HepG2 (cell line): ENCODE results near the gene SPRED3. TPM values are rescaled to one million over a fixed set of nuclear protein-coding genes. Genes with fewer than 3 reads are reported as not detected.
A peak's percentile ranks its signal among the peaks of the same experiment; 100 is the strongest.
"Not testable (repeated sequence)": the region's sequence is repeated elsewhere in the genome, so short reads cannot be mapped to it uniquely, and the experiment has no call there.

Source experiments
- ATAC-seq: fragments of 200-7000 bp; cut with Tn5 transposase; 3 replicates; pipeline ENCODE4 v1.9.1; 2020; ENCODE audit warnings: mild to moderate bottlenecking, moderate library complexity
- BruUV-seq: library from RNA; stranded (reverse); fragments of 400-500 nt; replicated peaks from 2 replicates; lab custom pipeline; 2021; lab: Mats Ljungman, UMichigan
- CTCF ChIA-PET: fragments of 300-600 bp; formaldehyde crosslinking; extraction: SDS; loops from one replicate; lab custom pipeline; 2021; ENCODE audit warnings: low total read pairs, inconsistent platforms, low intra/inter-chr PET ratio; lab: Yijun Ruan, JAX
- POLR2A ChIA-PET: fragments of 350-600 bp; sonication (Branson Sonifier 250); formaldehyde crosslinking; loops from one replicate; lab custom pipeline; 2020; ENCODE audit warnings: antibody characterized with exemption, inconsistent platforms; lab: Yijun Ruan, JAX
- DNase-seq: peaks from one replicate; pipeline ENCODE4 v3.0.0-alpha.2; 2015; ENCODE audit warnings: low spot score
- FAIRE-seq: peaks from 3 replicates; lab custom pipeline; 2011; peaks lifted over from hg19 to GRCh38; lab: Jason Lieb, UNC
- H2AFZ ChIP-seq: one replicate; pipeline ENCODE4 v1.6.1; 2011; ENCODE audit warnings: low read length, inconsistent platforms
- H3K27ac ChIP-seq: fragments of 300-600 bp; 3 replicates; pipeline ENCODE4 v1.8.0; 2011; ENCODE audit warnings: mixed run types, mild to moderate bottlenecking, mixed read lengths, low read length, inconsistent platforms; ENCODE audit not compliant: insufficient read depth; ENCODE audit errors: extremely low read length
- H3K27me3 ChIP-seq, 2 experiments: fragments of 200-600 bp in 1 of 2; 2 replicates in 1 of 2; 3 replicates in 1 of 2; pipeline versions ENCODE4 v1.6.0 to v1.8.0; 2011; ENCODE audit warnings: low read length in 2 of 2, mild to moderate bottlenecking in 2 of 2, moderate library complexity in 2 of 2, inconsistent platforms in 1 of 2; ENCODE audit not compliant: insufficient read depth in 2 of 2, control insufficient read depth in 1 of 2
- H3K36me3 ChIP-seq, 2 experiments: fragments of 200-600 bp in 1 of 2; replicated peaks in 1 of 2; 2 replicates in 1 of 2; 3 replicates in 1 of 2; pipeline versions ENCODE4 v1.5.1 to v1.8.0; 2011; ENCODE audit warnings: low read length in 2 of 2, inconsistent platforms in 1 of 2; ENCODE audit not compliant: insufficient read depth in 2 of 2, control insufficient read depth in 1 of 2
- H3K4me1 ChIP-seq: 2 replicates; pipeline ENCODE4 v1.5.1; 2012; ENCODE audit warnings: low read length, inconsistent platforms; ENCODE audit not compliant: insufficient read depth
- H3K4me2 ChIP-seq: 2 replicates; pipeline ENCODE4 v1.6.0; 2011; ENCODE audit warnings: low read depth, low read length, inconsistent platforms
- H3K4me3 ChIP-seq, 3 experiments: fragments of 200-600 bp in 1 of 3; sonication (generic), shearing (Covaris generic) in 1 of 3; replicated peaks in 1 of 3; 2 replicates each; pipeline ENCODE4 v1.5.1; 2011 to 2016; ENCODE audit warnings: low read length in 3 of 3, inconsistent platforms in 2 of 3, low read depth in 2 of 3, mild to moderate bottlenecking in 2 of 3, control low read depth in 1 of 3, mixed read lengths in 1 of 3; ENCODE audit not compliant: insufficient read depth in 1 of 3
- H3K79me2 ChIP-seq: one replicate; pipeline ENCODE4 v1.6.1; 2011; ENCODE audit warnings: low read length, inconsistent platforms; ENCODE audit not compliant: insufficient read depth
- H3K9ac ChIP-seq: 2 replicates; pipeline ENCODE4 v1.6.0; 2011; ENCODE audit warnings: mild to moderate bottlenecking, low read depth, low read length, inconsistent platforms; ENCODE audit not compliant: insufficient read depth
- H3K9me3 ChIP-seq: 2 replicates; pipeline ENCODE4 v1.5.1; 2012; ENCODE audit warnings: mild to moderate bottlenecking, low read length
- H4K20me1 ChIP-seq: 2 replicates; pipeline ENCODE4 v1.6.0; 2011; ENCODE audit warnings: inconsistent platforms, mild to moderate bottlenecking, low read length, moderate library complexity; ENCODE audit not compliant: insufficient read depth
- AHDC1 ChIP-seq: sonication (generic); formaldehyde crosslinking; IDR thresholded peaks from 2 replicates; pipeline ENCODE4 v1.5.1; 2020; ENCODE audit warnings: mild to moderate bottlenecking, missing genetic modification reagents, borderline replicate concordance
- IKZF4 ChIP-seq: sonication (generic); formaldehyde crosslinking; IDR thresholded peaks from 2 replicates; pipeline ENCODE4 v1.5.1; 2020; ENCODE audit warnings: borderline replicate concordance, mild to moderate bottlenecking, low read depth, missing genetic modification reagents; ENCODE audit errors: not compliant biosample characterization
- NFE2L2 ChIP-seq: fragments of 150-350 bp; IDR thresholded peaks from 2 replicates; pipeline ENCODE4 v1.6.1; 2014; ENCODE audit warnings: low read length
- NR2F6 ChIP-seq, 2 experiments: IDR thresholded peaks; 2 replicates each; pipeline ENCODE4 v1.6.1; 2016; ENCODE audit warnings: antibody characterized with exemption in 1 of 2, mild to moderate bottlenecking in 1 of 2
- PHF20 ChIP-seq: sonication (generic); formaldehyde crosslinking; IDR thresholded peaks from 2 replicates; pipeline ENCODE4 v1.5.0; 2020; ENCODE audit warnings: mild to moderate bottlenecking, missing genetic modification reagents
- TFDP2 ChIP-seq: sonication (generic); formaldehyde crosslinking; IDR thresholded peaks from 2 replicates; pipeline ENCODE4 v1.4.0; 2020; ENCODE audit warnings: missing genetic modification reagents
- ZNF326 ChIP-seq: sonication (generic); formaldehyde crosslinking; IDR thresholded peaks from 2 replicates; pipeline ENCODE4 v1.4.0; 2020; ENCODE audit warnings: missing genetic modification reagents, borderline replicate concordance
- ZNF414 ChIP-seq: sonication (generic); formaldehyde crosslinking; IDR thresholded peaks from 2 replicates; pipeline ENCODE4 v1.5.0; 2020; ENCODE audit warnings: missing genetic modification reagents
- ZNF7 ChIP-seq: IDR thresholded peaks from 2 replicates; pipeline ENCODE4 v1.6.1; 2016; ENCODE audit warnings: missing biosample characterization, missing genetic modification reagents
- WGBS: methylation state at CpG from one replicate; pipeline ENCODE4 v1.1.6; 2017; ENCODE audit warnings: low lambda C conversion rate; 5-methylcytosine and 5-hydroxymethylcytosine counted together
- in situ Hi-C: cut with HindIII; loops from 2 replicates; pipeline ENCODE4 v1.10.0; 2017; ENCODE audit warnings: low pct_unique_long_range_greater_than_20kb; ENCODE audit not compliant: extremely low pct_ligation_motif_present
- intact Hi-C: fragments of 100-400 bp; cut with micrococcal nuclease; formaldehyde crosslinking; loops from one replicate; pipeline ENCODE4 v1.10.0; 2022; ENCODE audit not compliant: unreplicated experiment
- polyA plus RNA-seq, 8 experiments: library from polyadenylated mRNA; depleted of rRNA in 3 of 8; stranded (reverse) in 7 of 8; unstranded in 1 of 8; fragments of >200 nt; fragmentation: Illumina TruSeq in 4 of 8; extraction: Trizol in 4 of 8; gene quantifications; 2 replicates each; pipeline versions ENCODE4 v1.2.1 to v1.2.3, GENCODE V29; 2011 to 2016; ENCODE audit warnings: low read depth in 4 of 8, missing spikeins in 1 of 8, mixed read lengths in 1 of 8; ENCODE audit not compliant: insufficient read depth in 1 of 8
- total RNA-seq, 5 experiments: library from RNA; depleted of rRNA; stranded (reverse); fragments of >200 nt; fragmentation: Illumina TruSeq; extraction: Trizol; gene quantifications; 2 replicates each; pipeline ENCODE4 v1.2.3, GENCODE V29; 2016; ENCODE audit warnings: low read depth in 1 of 5

SPRED3 gene
- total and polyA plus RNA-seq, 2 of the 13 experiments (the other 11 are each of a cell fraction or from before 2014, with no cell fraction given): 0.15 to 0.17 TPM

- H3K4me3 ChIP-seq, H3K4me1 ChIP-seq, H2AFZ ChIP-seq, in situ Hi-C loops, FAIRE-seq, CTCF ChIA-PET, DNase-seq, intact Hi-C loops, H3K9me3 ChIP-seq, ATAC-seq, H3K27ac ChIP-seq, BruUV-seq, H3K4me2 ChIP-seq, H3K9ac ChIP-seq, H3K27me3 ChIP-seq, H3K79me2 ChIP-seq, H3K36me3 ChIP-seq, H4K20me1 ChIP-seq: not testable (repeated sequence)
- WGBS: 36% methylated on average over 4 of the region's 4 CpGs
- POLR2A ChIA-PET: interaction anchor here (1.7 kb wide), 1 partner anchor 35 kb away, joined by 4 read pairs; the partner anchor contains the start of gene PSMD8
- 0 out of 2 replicates have a peak, but pooled peaks have one; percentile 20 for TF ChIP-seq NR2F6 (IDR thresholded peaks at IDR 0.05)
- 0 out of 2 replicates have a peak, but pooled peaks have one; percentile 17 for TF ChIP-seq NR2F6 (CRISPR knock-in tag; IDR thresholded peaks at IDR 0.05)
These were observed 49.5 kb upstream of the SPRED3 start for GRCh38 chr19:38339011-38339410.

- Histone ChIP-seq H3K9me3 (no peaks in the 10 kb centered on the region), H3K4me1 (peaks cover 10% of the 10 kb centered on the region), H3K9ac (no peak overlapping the region), H4K20me1 (no peaks in the 10 kb centered on the region), H3K4me2 (no peak overlapping the region), H3K4me3 (no peak overlapping the region), H3K27ac (no peak overlapping the region), H3K36me3 (no peaks in the 10 kb centered on the region), H3K79me2 (no peaks in the 10 kb centered on the region), H3K27me3 (no peaks in the 10 kb centered on the region), H2AFZ (no peak overlapping the region)
- ATAC-seq (no peak), FAIRE-seq (no peak), DNase-seq (no peak)
- 77% methylated on average over 2 of the region's 2 CpGs for WGBS
- no TSS peak for BruUV-seq
- in situ Hi-C loops: no loop called here
- POLR2A ChIA-PET: no interaction called here
- CTCF ChIA-PET: no interaction called here
- intact Hi-C loops: no loop called here
- TF ChIP-seq TFDP2 (CRISPR knock-in tag): no peak
- TF ChIP-seq IKZF4 (CRISPR knock-in tag): no peak
- TF ChIP-seq ZNF414 (CRISPR knock-in tag): no peak
- no peak for TF ChIP-seq ZNF7 (CRISPR knock-in tag)
- no peak for TF ChIP-seq AHDC1 (CRISPR knock-in tag)
- TF ChIP-seq ZNF326 (CRISPR knock-in tag): no peak
- no peak for TF ChIP-seq PHF20 (CRISPR knock-in tag)
- no peak for TF ChIP-seq NFE2L2
These were observed 47.6 kb upstream of the SPRED3 start for GRCh38 chr19:38340927-38341326.
